B cell (primary cell): Measurements from ENCODE around the gene NAGLU. TPM values are rescaled to one million over a fixed set of nuclear protein-coding genes. Genes with fewer than 3 reads are reported as not detected.
A peak's percentile ranks its signal among the peaks of the same experiment; 100 is the strongest.

Source experiments
- ATAC-seq: fragments of 200-7000 bp; cut with Tn5 transposase; one replicate; pipeline ENCODE4 v1.10.0; 2021; ENCODE audit warnings: low read depth, mild to moderate bottlenecking, moderate number of reproducible peaks, moderate library complexity
- CTCF ChIA-PET: fragments of 350-600 bp; sonication (Branson Sonifier 250); formaldehyde crosslinking; loops from one replicate; lab custom pipeline; 2021; ENCODE audit warnings: antibody characterized with exemption, inconsistent platforms; lab: Charles Lee
- POLR2A ChIA-PET: fragments of 350-600 bp; sonication (Branson Sonifier 250); formaldehyde crosslinking; loops from one replicate; lab custom pipeline; 2021; ENCODE audit warnings: antibody characterized with exemption; lab: Charles Lee
- DNase-seq: peaks from one replicate; pipeline ENCODE4 v3.0.0; 2013
- H2AFZ ChIP-seq: 2 replicates; pipeline ENCODE4 v1.6.1; 2012; ENCODE audit warnings: mild to moderate bottlenecking, low read depth, low read length; ENCODE audit not compliant: insufficient read depth, poor library complexity, severe bottlenecking
- H3K27ac ChIP-seq, 2 donors: 1 replicate in 1 of 2; 2 replicates in 1 of 2; pipeline ENCODE4 v1.5.1; 2012 to 2013; ENCODE audit warnings: low read length in 2 of 2, mild to moderate bottlenecking in 2 of 2, moderate library complexity in 1 of 2
- H3K27me3 ChIP-seq, 4 experiments: fragments of 200-600 bp in 1 of 4; sonication (generic) in 1 of 4; replicated peaks in 1 of 4; 1 replicate in 2 of 4; 2 replicates in 2 of 4; pipeline versions ENCODE4 v1.6.1 to v1.7.0; 2013 to 2016; ENCODE audit warnings: low read length in 3 of 4, mild to moderate bottlenecking in 2 of 4, mixed read lengths in 1 of 4, moderate library complexity in 1 of 4; ENCODE audit not compliant: insufficient read depth in 4 of 4, control insufficient read depth in 3 of 4; ENCODE audit errors: control extremely low read depth in 1 of 4
- H3K36me3 ChIP-seq, 2 experiments: replicated peaks in 1 of 2; 1 replicate in 1 of 2; 2 replicates in 1 of 2; pipeline versions ENCODE4 v1.6.1 to v1.7.1; 2013; ENCODE audit warnings: low read length in 1 of 2; ENCODE audit not compliant: insufficient read depth in 2 of 2, control insufficient read depth in 1 of 2; ENCODE audit errors: control extremely low read depth in 1 of 2, extremely low read depth in 1 of 2
- H3K4me1 ChIP-seq, 2 donors: fragments of 200-600 bp in 1 of 2; sonication (generic) in 1 of 2; 1 replicate in 1 of 2; 2 replicates in 1 of 2; pipeline versions ENCODE4 v1.5.1 to v1.6.1; 2013 to 2017; ENCODE audit warnings: low read length in 2 of 2; ENCODE audit not compliant: control insufficient read depth in 2 of 2, insufficient read depth in 2 of 2
- H3K4me2 ChIP-seq: replicated peaks from 2 replicates; pipeline ENCODE3; 2012; ENCODE audit warnings: mild to moderate bottlenecking, low read depth, low read length; ENCODE audit not compliant: poor library complexity, severe bottlenecking
- H3K4me3 ChIP-seq, 5 experiments: fragments of 200-600 bp in 1 of 5; sonication (generic) in 1 of 5; 1 replicate in 3 of 5; 2 replicates in 2 of 5; pipeline versions ENCODE4 v1.5.1 to v1.7.0; 2011 to 2016; ENCODE audit warnings: low read length in 4 of 5, mild to moderate bottlenecking in 4 of 5, low read depth in 2 of 5, control low read depth in 1 of 5, moderate library complexity in 1 of 5; ENCODE audit not compliant: insufficient read depth in 1 of 5; ENCODE audit errors: control extremely low read depth in 1 of 5, extremely low read depth in 1 of 5
- H3K79me2 ChIP-seq: fragments of 200-600 bp; sonication (generic); one replicate; pipeline ENCODE4 v1.6.0; 2016; ENCODE audit warnings: low read length; ENCODE audit not compliant: control insufficient read depth, insufficient read depth
- H3K9ac ChIP-seq: fragments of 200-600 bp; sonication (generic); 2 replicates; pipeline ENCODE4 v1.6.1; 2017; ENCODE audit warnings: mild to moderate bottlenecking, low read length, moderate library complexity
- H3K9me3 ChIP-seq, 3 donors: one replicate each; pipeline versions ENCODE4 v1.6.1 to v1.7.1; 2013; ENCODE audit warnings: low read length in 2 of 3; ENCODE audit not compliant: control insufficient read depth in 2 of 3, insufficient read depth in 1 of 3; ENCODE audit errors: control extremely low read depth in 1 of 3
- H4K20me1 ChIP-seq: 2 replicates; pipeline ENCODE4 v1.6.0; 2012; ENCODE audit warnings: mild to moderate bottlenecking, low read length; ENCODE audit not compliant: insufficient read depth, control insufficient read depth, poor library complexity, severe bottlenecking
- H3K27ac Mint-ChIP-seq: one replicate; pipeline ENCODE4 v1.8.0; 2021; ENCODE audit warnings: mixed read lengths
- H3K27me3 Mint-ChIP-seq: one replicate; pipeline ENCODE4 v1.8.0; 2021; ENCODE audit warnings: mixed read lengths
- H3K4me1 Mint-ChIP-seq: one replicate; pipeline ENCODE4 v1.8.0; 2021; ENCODE audit warnings: mixed read lengths
- H3K4me3 Mint-ChIP-seq: one replicate; pipeline ENCODE4 v1.8.0; 2021; ENCODE audit warnings: mixed read lengths
- H3K9me3 Mint-ChIP-seq: one replicate; pipeline ENCODE4 v1.8.0; 2022; ENCODE audit warnings: mixed read lengths; ENCODE audit not compliant: insufficient read depth
- EZH2 ChIP-seq: IDR thresholded peaks from 2 replicates; pipeline ENCODE4 v1.6.1; 2012; ENCODE audit warnings: borderline replicate concordance, low read depth, mild to moderate bottlenecking, moderate library complexity, low read length; ENCODE audit not compliant: insufficient read depth, poor library complexity, severe bottlenecking
- WGBS: methylation state at CpG from one replicate; pipeline ENCODE4 v1.1.5; 2013; ENCODE audit warnings: missing lambda C conversion rate; ENCODE audit not compliant: insufficient coverage; 5-methylcytosine and 5-hydroxymethylcytosine counted together
- intact Hi-C: fragments of 100-400 bp; cut with micrococcal nuclease; formaldehyde crosslinking; loops from one replicate; pipeline ENCODE4 v1.10.0; 2022
- polyA plus RNA-seq: library from polyadenylated mRNA; depleted of rRNA; stranded (reverse); fragments of >200 nt; gene quantifications from 2 replicates; pipeline ENCODE4 v1.2.3, GENCODE V29; 2012
- total RNA-seq, 2 donors: library from RNA; stranded (reverse); fragments of 120-200 nt in 1 of 2; gene quantifications; 1 replicate in 1 of 2; 2 replicates in 1 of 2; pipeline versions ENCODE4 v1.2.3 to v1.2.4, GENCODE V29; 2013 to 2022
- TF ChIP-seq, protein P1 (sequence below): fragments of 200-600 bp; IDR thresholded peaks from one replicate; pipeline ENCODE4 v1.8.0; 2022; ENCODE audit warnings: antibody characterized with exemption, mild to moderate bottlenecking

NAGLU gene
- total and polyA plus RNA-seq, 2 donors (not counting 1 experiment from before 2014, with no cell fraction given), result 44.8 to 52.4 TPM

DNA sequence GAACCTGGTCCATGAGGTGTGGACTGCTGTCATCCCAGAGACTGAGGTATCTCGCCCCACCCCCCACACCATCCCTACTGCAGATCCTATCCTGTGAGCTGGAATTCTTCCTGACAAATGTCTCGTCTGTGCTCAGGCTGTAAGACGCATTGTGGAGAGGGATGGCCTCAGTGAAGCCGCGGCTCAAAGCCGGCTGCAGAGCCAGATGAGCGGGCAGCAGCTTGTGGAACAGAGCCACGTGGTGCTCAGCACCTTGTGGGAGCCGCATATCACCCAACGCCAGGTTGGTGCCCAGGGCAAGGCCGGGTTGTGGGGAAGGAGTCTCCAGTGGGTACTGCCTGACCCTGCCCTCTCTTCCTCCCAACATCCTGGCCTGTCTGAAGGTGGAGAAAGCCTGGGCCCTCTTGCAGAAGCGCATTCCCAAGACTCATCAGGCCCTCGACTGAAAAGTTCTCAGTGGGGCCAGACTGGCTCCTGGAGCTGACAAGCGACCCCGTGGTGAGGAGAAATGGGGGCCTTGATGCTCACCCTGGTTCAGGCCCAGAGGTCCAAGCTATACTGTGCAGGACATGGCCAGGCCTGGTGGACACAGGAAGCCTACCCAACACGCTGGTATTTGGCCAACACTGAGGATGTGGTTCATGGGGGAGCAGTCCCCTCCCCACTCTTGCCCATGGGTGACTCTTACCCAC, 29.6 kb downstream of the NAGLU start:
- Histone ChIP-seq H3K9me3 (no peaks in the 10 kb centered on the region), H2AFZ (no peak overlapping the region), H4K20me1 (peaks cover 25% of the 10 kb centered on the region), H3K79me2 (peaks cover 65% of the 10 kb centered on the region), H3K4me1 (peaks cover 31 to 49% of the 10 kb centered on the region in 2 donors), H3K9ac (no peak overlapping the region), H3K4me2 (peak overlapping the region; percentile 93), H3K27me3 (no peaks in the 10 kb centered on the region), H3K36me3 (peaks cover 0 to 44% of the 10 kb centered on the region in 2 experiments), H3K27ac (peak overlapping the region; percentile 59 to 78), H3K4me3 (no peak overlapping the region)
- H3K27ac Mint-ChIP-seq, result peak overlapping the region; percentile 65
- H3K27me3 Mint-ChIP-seq, result no peaks in the 10 kb centered on the region
- TF ChIP-seq, protein P1, sequence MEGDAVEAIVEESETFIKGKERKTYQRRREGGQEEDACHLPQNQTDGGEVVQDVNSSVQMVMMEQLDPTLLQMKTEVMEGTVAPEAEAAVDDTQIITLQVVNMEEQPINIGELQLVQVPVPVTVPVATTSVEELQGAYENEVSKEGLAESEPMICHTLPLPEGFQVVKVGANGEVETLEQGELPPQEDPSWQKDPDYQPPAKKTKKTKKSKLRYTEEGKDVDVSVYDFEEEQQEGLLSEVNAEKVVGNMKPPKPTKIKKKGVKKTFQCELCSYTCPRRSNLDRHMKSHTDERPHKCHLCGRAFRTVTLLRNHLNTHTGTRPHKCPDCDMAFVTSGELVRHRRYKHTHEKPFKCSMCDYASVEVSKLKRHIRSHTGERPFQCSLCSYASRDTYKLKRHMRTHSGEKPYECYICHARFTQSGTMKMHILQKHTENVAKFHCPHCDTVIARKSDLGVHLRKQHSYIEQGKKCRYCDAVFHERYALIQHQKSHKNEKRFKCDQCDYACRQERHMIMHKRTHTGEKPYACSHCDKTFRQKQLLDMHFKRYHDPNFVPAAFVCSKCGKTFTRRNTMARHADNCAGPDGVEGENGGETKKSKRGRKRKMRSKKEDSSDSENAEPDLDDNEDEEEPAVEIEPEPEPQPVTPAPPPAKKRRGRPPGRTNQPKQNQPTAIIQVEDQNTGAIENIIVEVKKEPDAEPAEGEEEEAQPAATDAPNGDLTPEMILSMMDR, result no peak
- no peak for TF ChIP-seq EZH2
- intact Hi-C loops, result loop anchor here (5.0 kb wide), 1 partner anchor 112 kb away; the partner anchor contains the start of gene PLEKHH3
- ATAC-seq (no peak), DNase-seq (no peak)
- H3K4me3 Mint-ChIP-seq, result peak overlapping the region; percentile 99
- CTCF ChIA-PET, result interaction anchor here (0.8 to 6.4 kb wide), 6 partner anchors 11 to 106 kb away, joined by 3 to 51 read pairs (median 6); partner anchors contain the start of gene PSMC3IP
- POLR2A ChIA-PET, result interaction anchor here (0.6 to 2.4 kb wide), 2 partner anchors 11 to 86 kb away, joined by 3 to 18 read pairs; no protein-coding TSS in a partner anchor
- peaks cover 44% of the 10 kb centered on the region for H3K4me1 Mint-ChIP-seq
- WGBS, result 91% methylated on average over 13 of the region's 16 CpGs
- no peaks in the 10 kb centered on the region for H3K9me3 Mint-ChIP-seq
